IPS-18a (cell line): ENCODE results near the gene PTBP3.

Experiments
- H3K27ac ChIP-seq: one replicate; pipeline ENCODE4 v1.5.1; 2013; ENCODE audit warnings: low read length
- H3K27me3 ChIP-seq: one replicate; pipeline ENCODE4 v1.6.1; 2013; ENCODE audit warnings: mild to moderate bottlenecking, low read length; ENCODE audit not compliant: control insufficient read depth, insufficient read depth
- H3K36me3 ChIP-seq: one replicate; pipeline ENCODE4 v1.6.1; 2013; ENCODE audit warnings: low read depth, low read length; ENCODE audit not compliant: control insufficient read depth
- H3K4me1 ChIP-seq: one replicate; pipeline ENCODE4 v1.6.1; 2013; ENCODE audit warnings: low read depth, low read length; ENCODE audit not compliant: control insufficient read depth
- H3K4me3 ChIP-seq: one replicate; pipeline ENCODE4 v1.5.1; 2013; ENCODE audit warnings: low read length
- H3K9ac ChIP-seq: one replicate; pipeline ENCODE4 v1.6.1; 2013; ENCODE audit warnings: mild to moderate bottlenecking, low read length, moderate library complexity
- H3K9me3 ChIP-seq: one replicate; pipeline ENCODE4 v1.6.1; 2013; ENCODE audit warnings: low read depth, low read length; ENCODE audit not compliant: control insufficient read depth

PTBP3 gene

GRCh38 chr9:112332977-112333638 lies at the start of gene PTBP3:
Gene PTBP3 (minus strand): TSS chr9:112333619. CDS start chr9:112297865, 35,754 bp downstream.
- Histone ChIP-seq H3K27me3 (no peaks in the 10 kb centered on the region), H3K4me3 (peak within 1 kb of the TSS; percentile 95), H3K9me3 (no peaks in the 10 kb centered on the region), H3K4me1 (peaks cover 13% of the 10 kb centered on the region), H3K27ac (no peak within 1 kb of the TSS), H3K9ac (peak within 1 kb of the TSS; percentile 73), H3K36me3 (no peaks in the 10 kb centered on the region)

GRCh38 chr9:112382501-112383364 lies 49.3 kb upstream of the PTBP3 start:
- Histone ChIP-seq H3K4me3 (no peak overlapping the region), H3K9ac (no peak overlapping the region), H3K36me3 (no peaks in the 10 kb centered on the region), H3K27ac (no peak overlapping the region), H3K9me3 (no peaks in the 10 kb centered on the region), H3K4me1 (peaks cover 16% of the 10 kb centered on the region), H3K27me3 (no peaks in the 10 kb centered on the region)

- H3K27me3 ChIP-seq, result no peaks in the 10 kb centered on the region
- H3K4me1 ChIP-seq, result peaks cover 18% of the 10 kb centered on the region
- no peak overlapping the region for H3K4me3 ChIP-seq
- no peaks in the 10 kb centered on the region for H3K9me3 ChIP-seq
- H3K9ac ChIP-seq, result no peak overlapping the region
- no peaks in the 10 kb centered on the region for H3K36me3 ChIP-seq
- H3K27ac ChIP-seq, result no peak overlapping the region
These were observed 48.6 kb upstream of the PTBP3 start for GRCh38 chr9:112382066-112382465.

GRCh38 chr9:112380825-112381221 lies 47.4 kb upstream of the PTBP3 start:
- Histone ChIP-seq H3K4me3 (peak overlapping the region; percentile 91), H3K9me3 (no peaks in the 10 kb centered on the region), H3K36me3 (no peaks in the 10 kb centered on the region), H3K27ac (no peak overlapping the region), H3K4me1 (peaks cover 18% of the 10 kb centered on the region), H3K27me3 (no peaks in the 10 kb centered on the region), H3K9ac (peak overlapping the region; percentile 75)

GRCh38 chr9:112380102-112380824 lies 46.8 kb upstream of the PTBP3 start, which contains the start of gene HSDL2:
Gene HSDL2 (plus strand): TSS chr9:112380108. CDS start chr9:112380164, 56 bp downstream.
- H3K4me1 ChIP-seq, result peaks cover 18% of the 10 kb centered on the region
- H3K27ac ChIP-seq, result peak within 1 kb of the TSS; percentile 47
- H3K9me3 ChIP-seq, result no peaks in the 10 kb centered on the region
- peak within 1 kb of the TSS; percentile 85 for H3K9ac ChIP-seq
- H3K36me3 ChIP-seq, result no peaks in the 10 kb centered on the region
- no peaks in the 10 kb centered on the region for H3K27me3 ChIP-seq
- peak within 1 kb of the TSS; percentile 91 for H3K4me3 ChIP-seq

- Histone ChIP-seq H3K4me1 (peaks cover 18% of the 10 kb centered on the region), H3K27ac (peak overlapping the region; percentile 47), H3K27me3 (no peaks in the 10 kb centered on the region), H3K9me3 (no peaks in the 10 kb centered on the region), H3K9ac (peak overlapping the region; percentile 85), H3K4me3 (peak overlapping the region; percentile 91), H3K36me3 (no peaks in the 10 kb centered on the region)
These were observed 46.0 kb upstream of the PTBP3 start for GRCh38 chr9:112379177-112380101.

GRCh38 chr9:112378328-112379176 lies 45.1 kb upstream of the PTBP3 start:
- Histone ChIP-seq H3K4me1 (peaks cover 18% of the 10 kb centered on the region), H3K9me3 (no peaks in the 10 kb centered on the region), H3K4me3 (peak overlapping the region; percentile 91), H3K27me3 (no peaks in the 10 kb centered on the region), H3K9ac (peak overlapping the region; percentile 85), H3K36me3 (no peaks in the 10 kb centered on the region), H3K27ac (no peak overlapping the region)

- H3K4me3 ChIP-seq, result peak overlapping the region; percentile 91
- no peaks in the 10 kb centered on the region for H3K9me3 ChIP-seq
- H3K9ac ChIP-seq, result peak overlapping the region; percentile 4
- no peaks in the 10 kb centered on the region for H3K27me3 ChIP-seq
- no peak overlapping the region for H3K27ac ChIP-seq
- H3K4me1 ChIP-seq, result peaks cover 18% of the 10 kb centered on the region
- H3K36me3 ChIP-seq, result no peaks in the 10 kb centered on the region
These were observed 44.4 kb upstream of the PTBP3 start for GRCh38 chr9:112377684-112378327.

GRCh38 chr9:112377087-112377486 lies 43.7 kb upstream of the PTBP3 start:
- H3K4me3 ChIP-seq, result peak overlapping the region; percentile 91
- H3K4me1 ChIP-seq, result peaks cover 18% of the 10 kb centered on the region
- no peak overlapping the region for H3K9ac ChIP-seq
- H3K36me3 ChIP-seq, result no peaks in the 10 kb centered on the region
- no peaks in the 10 kb centered on the region for H3K9me3 ChIP-seq
- H3K27ac ChIP-seq, result no peak overlapping the region
- H3K27me3 ChIP-seq, result no peaks in the 10 kb centered on the region

GRCh38 chr9:112375361-112375760 lies 41.9 kb upstream of the PTBP3 start:
- no peak overlapping the region for H3K4me3 ChIP-seq
- H3K9ac ChIP-seq, result no peak overlapping the region
- H3K36me3 ChIP-seq, result no peaks in the 10 kb centered on the region
- no peaks in the 10 kb centered on the region for H3K9me3 ChIP-seq
- no peak overlapping the region for H3K27ac ChIP-seq
- no peaks in the 10 kb centered on the region for H3K27me3 ChIP-seq
- peaks cover 15% of the 10 kb centered on the region for H3K4me1 ChIP-seq
